SK-N-SH treated with all-trans-retinoic acid at 6 μM for 48 hours (cell line): ENCODE data around the gene STYX.

Source experiments
- ESRRG ChIP-seq: fragments of 250-450 bp; sonication (Bioruptor Pico); IDR thresholded peaks from 2 replicates; pipeline ENCODE4 v1.6.1; 2021; ENCODE audit warnings: mild to moderate bottlenecking
- ISL1 ChIP-seq: fragments of 250-450 bp; sonication (Bioruptor Pico); IDR thresholded peaks from 2 replicates; pipeline ENCODE4 v2.1.2; 2022; ENCODE audit warnings: mild to moderate bottlenecking, moderate library complexity
- TCF4 ChIP-seq: fragments of 250-450 bp; sonication (Bioruptor Pico); IDR thresholded peaks from 2 replicates; pipeline ENCODE4 v1.8.0; 2021; ENCODE audit warnings: mild to moderate bottlenecking, moderate library complexity, borderline replicate concordance
- ZC3H10 ChIP-seq: fragments of 250-450 bp; sonication (Bioruptor Pico); IDR thresholded peaks from 2 replicates; pipeline ENCODE4 v1.5.1; 2021; ENCODE audit warnings: mild to moderate bottlenecking, moderate library complexity
- ZNF70 ChIP-seq: fragments of 450-650 bp; formaldehyde crosslinking; IDR thresholded peaks from 2 replicates; pipeline ENCODE4 v1.5.0; 2020; ENCODE audit warnings: mild to moderate bottlenecking, moderate library complexity
- ZNF8 ChIP-seq: fragments of 450-650 bp; formaldehyde crosslinking; IDR thresholded peaks from 2 replicates; pipeline ENCODE4 v1.5.0; 2020; ENCODE audit warnings: mild to moderate bottlenecking, moderate library complexity

- TF ChIP-seq TCF4 (no peak), ZNF8 (CRISPR knock-in tag) (no peak), ZC3H10 (CRISPR knock-in tag) (no peak), ZNF70 (no peak), ESRRG (CRISPR knock-in tag) (no peak), ISL1 (CRISPR knock-in tag) (no peak)
These were observed 48.7 kb downstream of the STYX start for GRCh38 chr14:52778702-52779101.
